ENCODE data around the gene RBMS3.

DNA sequence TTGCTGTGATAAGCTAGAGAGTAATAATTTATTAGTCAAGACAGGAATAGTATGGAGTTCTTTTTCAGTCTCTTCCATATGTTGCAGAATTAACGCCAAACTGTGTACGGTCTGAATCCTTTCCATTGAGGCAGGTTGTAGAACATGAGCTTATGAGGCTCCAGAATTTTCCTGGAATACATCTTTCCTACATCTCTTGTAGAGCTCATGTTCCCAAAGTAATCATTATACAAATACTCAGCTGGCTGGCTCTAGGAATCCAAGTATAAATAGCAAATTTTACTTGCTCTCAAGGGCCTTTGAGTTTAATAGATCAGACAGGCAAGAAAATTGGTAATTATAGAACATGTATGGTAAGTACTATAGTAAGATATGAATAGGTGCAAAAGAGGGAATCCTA lies 419.4 kb downstream of the RBMS3 start:
- TF ChIP-seq, protein P1, sequence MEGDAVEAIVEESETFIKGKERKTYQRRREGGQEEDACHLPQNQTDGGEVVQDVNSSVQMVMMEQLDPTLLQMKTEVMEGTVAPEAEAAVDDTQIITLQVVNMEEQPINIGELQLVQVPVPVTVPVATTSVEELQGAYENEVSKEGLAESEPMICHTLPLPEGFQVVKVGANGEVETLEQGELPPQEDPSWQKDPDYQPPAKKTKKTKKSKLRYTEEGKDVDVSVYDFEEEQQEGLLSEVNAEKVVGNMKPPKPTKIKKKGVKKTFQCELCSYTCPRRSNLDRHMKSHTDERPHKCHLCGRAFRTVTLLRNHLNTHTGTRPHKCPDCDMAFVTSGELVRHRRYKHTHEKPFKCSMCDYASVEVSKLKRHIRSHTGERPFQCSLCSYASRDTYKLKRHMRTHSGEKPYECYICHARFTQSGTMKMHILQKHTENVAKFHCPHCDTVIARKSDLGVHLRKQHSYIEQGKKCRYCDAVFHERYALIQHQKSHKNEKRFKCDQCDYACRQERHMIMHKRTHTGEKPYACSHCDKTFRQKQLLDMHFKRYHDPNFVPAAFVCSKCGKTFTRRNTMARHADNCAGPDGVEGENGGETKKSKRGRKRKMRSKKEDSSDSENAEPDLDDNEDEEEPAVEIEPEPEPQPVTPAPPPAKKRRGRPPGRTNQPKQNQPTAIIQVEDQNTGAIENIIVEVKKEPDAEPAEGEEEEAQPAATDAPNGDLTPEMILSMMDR (conservative IDR thresholded peaks at IDR 0.05; ENCODE audit: low read depth, low read length): no peak
- TF ChIP-seq EZH2 (IDR thresholded peaks at IDR 0.05; ENCODE audit: borderline replicate concordance, low read depth, low read length, poor library complexity, severe bottlenecking): no peak

Data from A673 (cell line).